Lower lobe of right lung (tissue), 2 donors: ENCODE measurements around the gene TNFRSF12A. TPM values are rescaled to one million over a fixed set of nuclear protein-coding genes. Genes with fewer than 3 reads are reported as not detected.
"Not testable (repeated sequence)": the region's sequence is repeated elsewhere in the genome, so short reads cannot be mapped to it uniquely, and the experiment has no call there.

ENCODE experiments used
- ATAC-seq, 2 donors: fragments of 200-7000 bp; cut with Tn5 transposase; one replicate each; pipeline ENCODE4 v1.9.1; 2020 to 2022; ENCODE audit warnings: mild to moderate bottlenecking in 2 of 2, moderate library complexity in 2 of 2
- DNase-seq: peaks from one replicate; pipeline ENCODE4 v3.0.0-alpha.2; 2020
- H3K27ac ChIP-seq: fragments of 200-600 bp; one replicate; pipeline ENCODE4 v1.8.0; 2022
- H3K27me3 ChIP-seq: fragments of 200-600 bp; one replicate; pipeline ENCODE4 v1.8.0; 2022; ENCODE audit warnings: low read depth
- H3K36me3 ChIP-seq: fragments of 200-600 bp; one replicate; pipeline ENCODE4 v1.8.0; 2022; ENCODE audit warnings: mild to moderate bottlenecking
- H3K4me1 ChIP-seq: fragments of 200-600 bp; one replicate; pipeline ENCODE4 v1.8.0; 2022
- H3K4me3 ChIP-seq: fragments of 200-600 bp; one replicate; pipeline ENCODE4 v1.8.0; 2022; ENCODE audit warnings: mild to moderate bottlenecking
- H3K9me3 ChIP-seq: fragments of 200-600 bp; one replicate; pipeline ENCODE4 v1.8.0; 2022
- intact Hi-C: fragments of 100-400 bp; cut with DNase I; formaldehyde crosslinking; loops from one replicate; pipeline ENCODE4 v1.11.0; 2022
- total RNA-seq: library from RNA; stranded (reverse); fragmentation: NEBNext Ultra II Directional; extraction: Animal tissue kit (Norgen Biotek cat#: 25700); gene quantifications from one replicate; pipeline ENCODE4 v1.2.1, GENCODE V29; 2021
- TF ChIP-seq, protein P1 (sequence below): fragments of 200-600 bp; IDR thresholded peaks from one replicate; pipeline ENCODE4 v1.8.0; 2022; ENCODE audit warnings: antibody characterized with exemption, mild to moderate bottlenecking
- donor health status: DM: no; HTN: yes; CAD: no; lungs with severe emphysema.

TNFRSF12A gene
- total RNA-seq, 1 donor from 2014 or later = 28.8 TPM

DNA sequence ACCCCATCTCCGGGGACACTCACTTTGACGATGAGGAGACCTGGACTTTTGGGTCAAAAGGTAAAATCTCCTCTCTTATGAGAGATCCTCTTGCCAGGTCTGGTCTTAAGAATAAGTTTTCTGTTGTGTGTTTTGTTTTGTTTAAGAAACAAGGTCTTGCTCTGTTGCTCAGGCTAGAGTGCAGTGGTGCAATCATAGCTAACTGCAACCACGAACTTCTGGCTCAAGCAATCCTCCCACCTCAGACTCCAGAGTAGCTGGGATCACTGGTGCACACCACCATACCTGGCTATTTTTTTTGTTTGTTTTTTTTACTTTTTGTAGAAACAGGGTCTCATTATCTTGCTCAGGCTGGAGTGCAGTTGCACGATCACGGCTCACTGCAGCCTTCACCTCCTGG, 30.3 kb downstream of the TNFRSF12A start:
- intact Hi-C loops = no loop called here
- DNase-seq (no peak), ATAC-seq (no peak)
- TF ChIP-seq, protein P1, sequence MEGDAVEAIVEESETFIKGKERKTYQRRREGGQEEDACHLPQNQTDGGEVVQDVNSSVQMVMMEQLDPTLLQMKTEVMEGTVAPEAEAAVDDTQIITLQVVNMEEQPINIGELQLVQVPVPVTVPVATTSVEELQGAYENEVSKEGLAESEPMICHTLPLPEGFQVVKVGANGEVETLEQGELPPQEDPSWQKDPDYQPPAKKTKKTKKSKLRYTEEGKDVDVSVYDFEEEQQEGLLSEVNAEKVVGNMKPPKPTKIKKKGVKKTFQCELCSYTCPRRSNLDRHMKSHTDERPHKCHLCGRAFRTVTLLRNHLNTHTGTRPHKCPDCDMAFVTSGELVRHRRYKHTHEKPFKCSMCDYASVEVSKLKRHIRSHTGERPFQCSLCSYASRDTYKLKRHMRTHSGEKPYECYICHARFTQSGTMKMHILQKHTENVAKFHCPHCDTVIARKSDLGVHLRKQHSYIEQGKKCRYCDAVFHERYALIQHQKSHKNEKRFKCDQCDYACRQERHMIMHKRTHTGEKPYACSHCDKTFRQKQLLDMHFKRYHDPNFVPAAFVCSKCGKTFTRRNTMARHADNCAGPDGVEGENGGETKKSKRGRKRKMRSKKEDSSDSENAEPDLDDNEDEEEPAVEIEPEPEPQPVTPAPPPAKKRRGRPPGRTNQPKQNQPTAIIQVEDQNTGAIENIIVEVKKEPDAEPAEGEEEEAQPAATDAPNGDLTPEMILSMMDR = no peak
- H3K36me3 ChIP-seq = no peaks in the 10 kb centered on the region
- no peak overlapping the region for H3K4me3 ChIP-seq
- H3K9me3 ChIP-seq = no peaks in the 10 kb centered on the region
- peaks cover 16% of the 10 kb centered on the region for H3K4me1 ChIP-seq
- peaks cover 44% of the 10 kb centered on the region for H3K27me3 ChIP-seq
- H3K27ac ChIP-seq = no peak overlapping the region

DNA sequence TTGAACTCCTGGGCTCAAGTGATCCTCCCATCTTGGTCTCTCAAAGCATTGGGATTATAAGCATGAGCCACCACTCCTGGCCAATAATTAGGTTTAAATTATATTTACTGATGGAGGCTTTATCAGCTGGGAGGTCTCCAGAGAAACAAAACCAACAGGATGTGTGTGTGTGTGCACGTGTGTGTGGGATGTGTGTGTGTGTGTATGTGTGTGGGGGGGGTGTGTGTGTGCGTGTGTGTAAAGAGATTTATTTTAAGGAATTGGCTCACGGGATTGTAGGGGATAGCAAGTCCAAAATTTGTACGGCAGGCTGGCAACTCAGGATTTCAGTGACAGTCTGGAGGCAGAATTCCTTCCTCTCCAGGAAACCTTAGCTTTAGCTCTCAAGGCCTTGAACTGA, 30.8 kb downstream of the TNFRSF12A start:
- intact Hi-C loops = no loop called here
- no peak overlapping the region for H3K4me3 ChIP-seq
- no peaks in the 10 kb centered on the region for H3K9me3 ChIP-seq
- H3K4me1 ChIP-seq = peaks cover 11% of the 10 kb centered on the region
- H3K27me3 ChIP-seq = peaks cover 39% of the 10 kb centered on the region
- no peak overlapping the region for H3K27ac ChIP-seq
- DNase-seq = no peak
- no peak for ATAC-seq
- no peaks in the 10 kb centered on the region for H3K36me3 ChIP-seq
- TF ChIP-seq, protein P1 = no peak

DNA sequence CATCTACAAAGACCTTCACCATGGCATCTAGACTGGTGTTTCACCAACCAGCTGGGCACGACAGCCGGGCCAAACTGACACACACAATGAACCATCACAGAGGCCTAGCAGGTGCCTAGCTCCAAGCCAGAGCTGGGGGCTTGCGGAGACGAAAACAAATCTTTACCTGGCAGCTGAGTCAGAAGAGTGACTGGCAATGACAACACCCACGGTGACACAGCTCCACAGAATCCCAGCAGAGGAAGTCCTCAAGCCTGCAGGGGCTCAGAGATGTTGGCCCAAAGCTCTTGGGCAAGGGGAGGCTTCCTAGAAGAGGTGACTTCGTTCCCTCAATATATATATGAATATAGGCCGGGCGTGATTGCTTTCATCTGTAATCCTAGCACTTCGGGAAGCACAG, 31.3 kb downstream of the TNFRSF12A start:
- H3K36me3 ChIP-seq = no peaks in the 10 kb centered on the region
- TF ChIP-seq, protein P1 = no peak
- H3K4me1 ChIP-seq = peaks cover 6% of the 10 kb centered on the region
- H3K9me3 ChIP-seq = no peaks in the 10 kb centered on the region
- no peak for ATAC-seq
- intact Hi-C loops = no loop called here
- DNase-seq = no peak
- peaks cover 34% of the 10 kb centered on the region for H3K27me3 ChIP-seq
- no peak overlapping the region for H3K4me3 ChIP-seq
- no peak overlapping the region for H3K27ac ChIP-seq

DNA sequence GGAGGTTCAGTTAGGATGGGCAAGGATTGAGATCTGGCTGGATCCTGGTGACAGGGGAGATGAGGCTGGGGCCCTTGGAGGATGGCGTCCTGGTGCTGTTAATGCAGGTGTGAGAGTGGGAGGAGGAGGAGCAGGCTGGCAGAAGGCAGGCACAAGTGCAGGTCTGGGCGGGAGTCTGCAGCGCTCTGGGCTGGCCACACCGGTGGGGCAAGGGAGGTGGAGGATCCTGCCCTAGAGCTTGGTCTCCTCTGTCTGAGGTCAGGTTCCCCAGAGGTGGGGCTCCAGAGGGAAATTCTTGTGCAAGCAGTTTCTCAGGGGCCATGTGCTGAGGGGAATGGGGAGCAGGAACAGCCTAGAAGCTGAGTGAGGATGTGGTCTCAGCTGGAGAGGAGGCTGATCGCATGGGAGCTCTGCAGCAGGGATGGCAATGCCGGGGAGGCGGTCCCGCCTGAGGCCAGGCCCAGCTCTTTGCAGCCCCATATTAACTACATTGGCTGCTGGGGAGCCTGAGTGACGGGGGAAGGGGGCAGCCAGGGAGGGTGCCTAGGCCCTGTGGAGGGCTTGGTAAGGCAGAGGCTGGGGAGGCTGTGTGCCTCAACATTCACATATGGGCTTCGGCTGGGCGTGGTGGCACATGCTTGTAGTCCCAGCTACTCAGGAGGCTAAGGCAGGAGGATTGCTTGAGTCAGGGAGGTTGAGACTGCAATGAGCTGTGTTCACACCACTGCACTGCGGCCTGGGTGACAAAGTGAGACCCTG, 32.6 kb downstream of the TNFRSF12A start:
- H3K9me3 ChIP-seq, H3K36me3 ChIP-seq, H3K4me1 ChIP-seq, intact Hi-C loops, H3K27ac ChIP-seq, DNase-seq, H3K4me3 ChIP-seq: not testable (repeated sequence)
- ATAC-seq = peak; percentile 10 to 19
- peaks cover 22% of the 10 kb centered on the region for H3K27me3 ChIP-seq

DNA sequence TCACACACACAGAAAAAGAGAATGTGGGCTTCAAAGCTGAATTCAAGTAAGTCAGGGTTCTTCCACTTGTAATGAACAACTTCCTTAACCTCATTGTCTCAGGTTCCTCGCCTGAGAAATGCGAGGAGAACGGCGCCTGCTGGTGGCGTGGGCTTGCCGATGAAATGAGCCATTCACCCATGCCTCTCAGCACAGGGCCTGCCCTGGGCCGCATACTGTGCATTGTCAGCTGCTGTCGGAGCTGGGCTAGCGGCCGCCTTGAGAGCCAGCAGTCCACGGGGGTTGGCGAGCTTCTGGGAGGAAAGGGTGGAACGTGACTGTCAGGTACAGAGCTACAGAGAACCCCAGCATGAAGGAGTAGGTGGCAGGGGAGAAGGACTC, 33.2 kb downstream of the TNFRSF12A start:
- ATAC-seq, H3K4me1 ChIP-seq, intact Hi-C loops, H3K4me3 ChIP-seq, H3K27ac ChIP-seq, DNase-seq, H3K9me3 ChIP-seq, H3K36me3 ChIP-seq: not testable (repeated sequence)
- peaks cover 16% of the 10 kb centered on the region for H3K27me3 ChIP-seq

DNA sequence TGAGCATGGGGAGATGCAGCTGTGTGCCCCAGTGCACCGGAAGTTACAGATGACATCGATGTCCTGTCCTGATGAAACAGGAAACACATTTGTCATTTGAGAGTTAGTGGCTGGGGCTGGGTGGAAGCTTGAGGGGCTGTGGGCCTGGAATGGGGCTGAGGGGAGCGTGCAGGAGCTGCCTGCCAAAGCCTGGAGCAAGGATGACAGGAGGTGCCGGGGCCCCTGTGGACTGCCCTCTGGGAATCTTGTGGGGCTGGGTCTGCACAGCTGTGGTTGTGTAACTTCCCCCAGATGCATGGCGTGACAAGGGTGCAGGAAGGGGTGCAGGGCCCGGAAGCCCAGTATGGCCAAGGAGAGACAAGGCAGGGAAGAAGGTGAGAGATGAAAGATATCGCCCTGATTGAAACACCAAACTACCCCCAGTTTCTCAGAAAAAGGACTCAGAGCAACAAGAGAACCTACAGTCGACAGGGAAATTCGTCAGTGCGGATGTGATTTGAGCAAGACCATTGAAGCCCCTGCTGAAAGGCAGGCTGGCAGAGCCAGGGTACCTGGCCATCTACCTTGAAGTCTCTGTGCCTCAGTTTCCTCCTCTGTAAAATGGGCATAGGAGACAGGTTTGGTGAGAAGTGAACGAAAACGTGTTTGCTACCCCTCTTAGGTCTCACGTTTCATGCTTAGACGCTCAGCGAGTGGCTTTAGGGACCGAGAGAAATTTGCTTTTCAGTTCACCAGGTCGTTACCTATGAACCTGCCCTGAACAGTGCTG, 35.0 kb downstream of the TNFRSF12A start:
- Histone ChIP-seq H3K4me3 (no peak overlapping the region), H3K36me3 (no peaks in the 10 kb centered on the region), H3K4me1 (peaks cover 18% of the 10 kb centered on the region), H3K27ac (no peak overlapping the region), H3K27me3 (peaks cover under 1% of the 10 kb centered on the region), H3K9me3 (no peaks in the 10 kb centered on the region)
- intact Hi-C loops = no loop called here
- DNase-seq = no peak
- TF ChIP-seq, protein P1 = no peak
- ATAC-seq = no peak

DNA sequence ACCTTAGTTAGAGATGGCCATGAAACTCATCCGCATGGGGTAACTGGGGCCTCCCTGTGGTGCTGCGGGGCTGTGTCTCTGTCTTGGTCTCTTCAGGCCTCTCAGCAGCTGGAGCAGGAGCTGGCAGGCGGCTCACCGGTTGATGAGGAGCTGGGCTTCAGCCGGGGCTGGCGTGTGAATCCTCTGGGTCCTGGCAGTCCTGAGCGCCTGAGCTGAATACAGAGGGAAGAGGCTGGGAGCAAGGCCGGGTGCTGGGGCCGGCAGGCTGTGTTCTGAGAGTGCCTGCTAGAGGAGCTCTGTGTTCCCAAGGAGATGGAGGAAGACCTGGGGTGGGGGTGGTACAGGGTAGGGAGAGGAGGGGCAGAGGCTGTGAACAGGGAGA, 35.6 kb downstream of the TNFRSF12A start:
- H3K27ac ChIP-seq, H3K9me3 ChIP-seq, H3K36me3 ChIP-seq, ATAC-seq, H3K27me3 ChIP-seq, H3K4me3 ChIP-seq, DNase-seq, intact Hi-C loops: not testable (repeated sequence)
- H3K4me1 ChIP-seq = peaks cover 20% of the 10 kb centered on the region
